Midbrain (tissue), 1 donor: ENCODE measurements around the gene SCYGR4.
"Not testable (repeated sequence)": the region's sequence is repeated elsewhere in the genome, so short reads cannot be mapped to it uniquely, and the experiment has no call there.

Source experiments
- DNase-seq: peaks from one replicate; lab custom pipeline; 2025; lab: John Stamatoyannopoulos, UW

SCYGR4 gene

GRCh38 chr2:227617316-227618230 is at the start of gene SCYGR4:
Gene SCYGR4 (plus strand): TSS chr2:227617498. CDS start chr2:227617498, 0 bp downstream.
- no peak for DNase-seq

GRCh38 chr2:227568852-227569169 is 48.5 kb upstream of the SCYGR4 start:
- no peak for DNase-seq

- DNase-seq, result no peak
Measured at GRCh38 chr2:227570615-227571014, 46.7 kb upstream of the SCYGR4 start.

GRCh38 chr2:227576110-227576509 is 41.2 kb upstream of the SCYGR4 start:
- DNase-seq, result no peak

GRCh38 chr2:227576812-227577211 is 40.5 kb upstream of the SCYGR4 start:
- DNase-seq, result no peak

GRCh38 chr2:227577555-227577954 is 39.7 kb upstream of the SCYGR4 start:
- no peak for DNase-seq

GRCh38 chr2:227578642-227579041 is 38.7 kb upstream of the SCYGR4 start:
- DNase-seq, result no peak

GRCh38 chr2:227579791-227580190 is 37.5 kb upstream of the SCYGR4 start:
- no peak for DNase-seq

- DNase-seq, result no peak
Measured at GRCh38 chr2:227582369-227582768, 34.9 kb upstream of the SCYGR4 start.

GRCh38 chr2:227592694-227593387 is 24.5 kb upstream of the SCYGR4 start:
- DNase-seq, result no peak

GRCh38 chr2:227595797-227596196 is 21.5 kb upstream of the SCYGR4 start:
- DNase-seq, result no peak

GRCh38 chr2:227597036-227597435 is 20.3 kb upstream of the SCYGR4 start:
- DNase-seq, result no peak

- DNase-seq, result no peak
Measured at GRCh38 chr2:227597998-227598397, 19.3 kb upstream of the SCYGR4 start.

GRCh38 chr2:227598835-227599503 is 18.3 kb upstream of the SCYGR4 start, which contains the start of gene SCYGR2:
Gene SCYGR2 (plus strand): TSS chr2:227598893. CDS start chr2:227598893, 0 bp downstream.
- not testable (repeated sequence) for DNase-seq

- DNase-seq, result no peak
Measured at GRCh38 chr2:227602358-227602757, 14.9 kb upstream of the SCYGR4 start.

- DNase-seq, result no peak
Measured at GRCh38 chr2:227606476-227606875, 10.8 kb upstream of the SCYGR4 start.

GRCh38 chr2:227607941-227608340 is 9.4 kb upstream of the SCYGR4 start:
- no peak for DNase-seq

- peak; percentile 21 for DNase-seq
Measured at GRCh38 chr2:227608561-227609338, 8.5 kb upstream of the SCYGR4 start.

GRCh38 chr2:227610123-227610522 is 7.2 kb upstream of the SCYGR4 start:
- no peak for DNase-seq

- no peak for DNase-seq
Measured at GRCh38 chr2:227612546-227613271, 4.6 kb upstream of the SCYGR4 start.

GRCh38 chr2:227613272-227613660 is 4.0 kb upstream of the SCYGR4 start:
- DNase-seq, result no peak
